SK-MEL-5 (cell line): ENCODE measurements around the gene PPP2R5A. TPM values are rescaled to one million over a fixed set of nuclear protein-coding genes. Genes with fewer than 3 reads are reported as not detected.
"Not testable (repeated sequence)": the region's sequence is repeated elsewhere in the genome, so short reads cannot be mapped to it uniquely, and the experiment has no call there.

ENCODE experiments used
- DNase-seq: peaks from one replicate; pipeline ENCODE4 v3.0.0-alpha.2; 2016; ENCODE audit warnings: low read depth, low spot score
- in situ Hi-C: cut with HindIII; loops from 2 replicates; pipeline ENCODE4 v1.10.0; 2016; ENCODE audit warnings: low sequenced_read_pairs, high pct_unique_total_duplicates, low pct_unique_long_range_greater_than_20kb
- total RNA-seq: library from RNA; depleted of rRNA; stranded (reverse); fragments of >200 nt; shearing (Covaris generic); gene quantifications from 2 replicates; pipeline ENCODE4 v1.2.3, GENCODE V29; 2014

PPP2R5A gene
- total RNA-seq, 1 experiment from 2014 or later = 55.8 TPM

DNA sequence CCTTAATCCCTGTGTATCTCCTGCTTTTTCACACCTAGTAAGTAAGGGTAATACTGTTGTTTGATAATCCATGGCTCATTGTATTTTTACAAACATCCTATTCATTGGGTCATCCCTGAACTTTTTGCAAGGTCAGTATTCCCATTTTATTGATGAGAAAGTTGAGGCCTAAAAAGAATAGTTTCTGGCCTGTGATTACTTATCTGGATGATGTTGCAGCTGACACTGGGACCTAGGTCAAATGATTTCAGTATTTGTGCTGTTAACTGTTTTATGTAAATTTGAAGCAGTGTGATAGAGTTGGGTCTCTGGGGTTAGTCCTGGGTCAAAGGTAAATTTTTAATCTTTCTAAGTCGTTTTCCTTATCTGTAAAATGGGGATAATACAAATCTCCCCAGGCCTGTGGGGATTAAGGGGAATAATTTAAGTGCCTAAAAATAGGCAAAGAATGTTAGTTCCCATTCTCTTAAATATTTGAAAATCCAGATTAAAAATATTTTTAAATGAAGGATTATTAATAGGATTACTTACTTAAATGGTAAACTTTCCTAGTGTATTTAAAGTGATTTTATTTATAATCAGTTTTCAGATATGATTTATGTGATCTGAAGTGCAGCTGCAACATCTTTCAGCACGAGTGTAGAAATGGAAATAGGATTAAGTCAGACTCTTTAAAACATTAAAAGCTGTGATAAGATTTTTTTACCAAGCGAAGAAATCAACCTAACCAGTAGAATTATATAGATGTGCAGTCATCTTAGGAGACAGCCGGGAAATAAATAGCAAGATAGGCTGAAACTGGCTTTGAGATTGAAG is 4.3 kb downstream of the PPP2R5A start:
- in situ Hi-C loops = no loop called here

DNA sequence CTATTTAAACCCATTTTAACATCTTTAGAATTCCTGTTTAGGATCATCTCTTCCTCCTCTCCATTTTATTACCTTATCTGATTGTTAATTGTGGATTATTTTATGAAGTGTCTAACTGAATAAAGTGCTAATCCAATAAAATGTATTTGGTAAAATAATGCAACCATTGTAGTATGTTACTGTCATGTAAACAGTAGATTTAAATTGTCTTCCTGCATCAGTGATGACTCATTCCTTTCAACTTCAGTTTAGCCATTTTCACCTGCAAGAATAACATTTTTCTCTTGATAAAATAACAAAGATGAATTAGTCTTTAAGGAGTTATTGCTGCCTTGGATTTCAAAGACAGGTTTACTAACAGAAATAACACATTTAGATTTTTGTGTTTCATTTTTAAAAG is 5.4 kb downstream of the PPP2R5A start:
- no peak for DNase-seq
- in situ Hi-C loops = no loop called here

More for the DNA sequence above, 4.3 kb downstream of the PPP2R5A start:
- DNase-seq = no peak

DNA sequence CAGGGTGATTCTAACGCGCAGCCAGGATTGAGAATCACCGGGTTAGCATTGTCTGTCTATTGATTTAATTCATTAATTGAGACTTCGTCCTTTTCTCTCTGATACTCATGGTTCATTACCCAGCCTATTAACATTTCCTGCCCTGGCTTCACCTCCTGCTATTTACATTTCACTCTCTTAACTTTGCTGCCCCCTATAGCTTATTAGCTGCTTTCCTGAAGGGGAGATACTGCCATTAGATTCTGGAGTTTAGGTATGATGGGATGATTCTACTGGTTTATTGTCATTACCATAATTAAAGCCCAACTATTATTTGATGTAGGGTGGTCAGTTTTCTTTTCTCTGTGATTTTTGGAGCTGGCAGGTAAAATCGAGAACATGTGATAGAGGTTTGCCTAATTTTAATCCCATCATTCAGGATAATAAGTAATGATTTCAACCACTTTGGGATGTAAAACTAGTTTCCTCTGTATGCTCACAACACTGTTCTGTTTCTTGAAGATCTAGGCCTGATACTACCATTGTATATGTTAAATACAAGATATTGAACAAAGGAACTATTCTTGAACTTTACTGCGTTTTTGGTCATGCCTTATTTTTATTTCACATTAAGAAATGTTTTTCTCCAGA is 6.4 kb downstream of the PPP2R5A start:
- in situ Hi-C loops = no loop called here
- peak; percentile 84 for DNase-seq

DNA sequence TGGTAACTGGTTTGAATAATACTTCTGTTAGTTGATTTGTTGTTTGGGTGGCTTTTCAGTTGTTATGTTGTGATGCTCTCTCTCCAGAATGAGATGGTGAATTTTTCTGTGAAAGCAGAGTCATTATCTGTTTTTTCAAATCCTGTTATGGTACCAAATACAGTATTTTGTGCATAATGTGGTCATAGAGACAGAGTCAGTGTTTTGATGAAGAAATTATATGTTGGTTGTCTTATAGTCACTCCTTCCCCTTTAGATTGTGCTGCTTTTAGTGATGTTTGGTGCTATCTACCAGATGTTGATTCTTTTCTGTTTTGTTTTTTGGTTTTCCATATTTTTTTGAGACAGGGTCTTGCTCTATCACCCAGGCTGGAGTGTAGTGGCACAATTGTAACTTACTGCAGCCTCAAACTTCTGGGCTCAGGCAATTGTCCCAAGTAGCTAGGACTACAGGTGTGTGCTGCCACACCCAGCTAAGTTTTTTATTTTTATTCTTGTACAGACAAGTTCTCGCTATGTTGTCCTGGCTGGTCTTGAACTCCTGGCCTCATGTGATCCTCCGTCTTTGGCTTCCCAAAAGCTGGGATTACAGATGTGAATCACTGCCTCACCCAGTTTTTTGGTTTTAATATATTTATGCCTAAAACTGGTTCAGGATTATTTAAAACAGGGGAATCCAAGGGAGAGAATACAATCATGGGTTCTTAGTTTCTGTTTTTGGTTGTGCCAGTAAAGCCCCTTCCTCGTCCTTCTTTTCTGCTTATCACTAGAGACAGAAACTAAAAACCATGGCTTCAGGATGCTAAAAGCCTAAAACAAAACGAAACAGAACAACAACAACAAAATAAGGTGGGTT is 7.3 kb downstream of the PPP2R5A start:
- DNase-seq = no peak
- in situ Hi-C loops = no loop called here

DNA sequence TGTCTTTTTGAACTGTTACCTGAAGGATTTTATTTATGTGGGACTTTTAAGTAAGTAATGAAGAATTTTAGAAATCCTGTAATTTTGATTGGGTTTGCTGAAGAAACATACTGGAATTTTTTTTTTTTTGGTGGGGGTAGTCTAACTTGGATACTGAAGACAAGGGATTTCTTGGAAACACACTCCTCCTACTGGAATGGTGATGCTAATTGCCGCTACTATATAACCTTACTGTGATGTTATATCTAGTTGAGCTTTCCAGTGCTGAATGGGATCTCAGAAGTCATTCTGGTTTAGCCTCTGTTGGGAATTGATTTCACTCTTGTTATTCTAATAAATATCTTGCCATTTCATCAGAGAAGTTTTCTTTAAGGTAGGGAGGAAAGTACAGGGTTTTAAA is 8.4 kb downstream of the PPP2R5A start:
- peak; percentile 46 for DNase-seq
- in situ Hi-C loops = no loop called here

DNA sequence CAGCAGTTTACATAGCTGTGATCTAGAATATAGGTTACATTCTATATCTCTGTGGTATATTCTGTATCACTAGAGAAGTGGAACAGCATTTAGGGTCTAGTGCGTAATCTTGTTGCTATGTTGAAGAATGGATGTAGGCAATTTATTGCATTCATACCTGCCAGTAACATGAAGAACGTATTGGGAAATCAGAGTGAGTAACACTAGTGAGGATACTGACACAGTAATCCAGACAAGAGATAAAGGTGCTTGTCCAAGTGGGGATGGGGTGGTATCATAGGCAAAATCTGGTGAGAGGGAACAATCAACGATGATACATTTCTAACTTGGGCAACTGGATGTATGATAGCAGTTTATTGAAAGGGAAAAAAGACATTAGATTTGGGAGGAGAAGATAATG is 9.8 kb downstream of the PPP2R5A start:
- in situ Hi-C loops = no loop called here
- no peak for DNase-seq

DNA sequence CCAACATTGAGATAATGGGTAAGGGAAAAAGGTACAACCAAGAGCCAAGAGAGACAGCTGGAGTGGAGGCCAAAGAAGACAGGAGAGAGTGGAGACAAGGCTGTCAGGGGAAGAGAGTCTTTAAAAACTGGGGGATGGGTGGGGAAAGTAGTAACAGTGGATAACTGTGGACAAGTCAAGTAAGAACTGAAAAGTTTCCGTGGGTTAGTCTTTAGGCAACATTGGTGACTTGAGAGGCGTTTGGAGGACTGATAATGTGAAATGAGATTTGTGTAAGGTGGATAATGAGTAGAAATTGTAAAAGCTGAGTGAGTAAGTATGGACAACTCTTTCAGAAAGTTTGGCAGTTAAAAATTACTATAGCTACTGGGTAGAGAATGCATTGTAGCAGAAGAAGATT is 10.4 kb downstream of the PPP2R5A start:
- DNase-seq = no peak
- in situ Hi-C loops = no loop called here

DNA sequence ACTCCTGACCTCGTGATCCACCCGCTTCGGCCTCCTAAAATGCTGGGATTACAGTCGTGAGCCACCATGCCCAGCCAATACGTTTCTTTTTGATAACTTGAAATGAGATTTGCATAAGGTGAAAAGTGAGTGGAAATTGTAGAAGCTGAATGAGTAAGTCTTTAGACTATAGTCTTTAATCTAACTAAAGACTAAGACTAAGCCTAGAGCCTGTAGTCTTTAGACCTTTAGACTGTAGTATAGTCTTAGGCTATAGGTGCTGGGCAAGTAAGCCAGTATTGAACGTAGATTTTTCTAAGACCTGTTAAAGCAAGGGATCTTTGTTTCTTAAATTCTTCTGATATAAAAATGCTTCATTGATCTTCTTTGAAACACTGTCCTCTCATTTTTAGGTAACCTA is 12.1 kb downstream of the PPP2R5A start:
- no peak for DNase-seq
- in situ Hi-C loops = no loop called here

DNA sequence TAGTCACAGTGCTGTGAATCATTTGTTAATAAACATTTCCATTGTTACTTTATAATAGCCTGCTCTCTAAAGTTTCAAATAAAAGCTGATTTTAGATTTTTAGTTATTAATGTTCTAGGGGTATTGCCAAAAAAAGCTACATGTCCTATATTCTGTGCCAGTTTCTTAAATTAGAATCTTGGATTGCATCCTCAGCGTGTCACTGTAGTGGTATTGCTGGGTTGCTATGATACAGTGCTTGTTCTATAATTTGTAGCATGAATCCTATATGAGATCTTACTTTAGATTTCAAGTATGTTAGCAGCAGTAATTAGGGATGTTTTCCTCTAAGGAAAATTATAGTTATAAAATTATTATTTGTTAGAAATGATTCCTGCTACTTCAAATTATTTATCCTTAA is 16.4 kb downstream of the PPP2R5A start:
- DNase-seq = no peak
- in situ Hi-C loops = no loop called here

DNA sequence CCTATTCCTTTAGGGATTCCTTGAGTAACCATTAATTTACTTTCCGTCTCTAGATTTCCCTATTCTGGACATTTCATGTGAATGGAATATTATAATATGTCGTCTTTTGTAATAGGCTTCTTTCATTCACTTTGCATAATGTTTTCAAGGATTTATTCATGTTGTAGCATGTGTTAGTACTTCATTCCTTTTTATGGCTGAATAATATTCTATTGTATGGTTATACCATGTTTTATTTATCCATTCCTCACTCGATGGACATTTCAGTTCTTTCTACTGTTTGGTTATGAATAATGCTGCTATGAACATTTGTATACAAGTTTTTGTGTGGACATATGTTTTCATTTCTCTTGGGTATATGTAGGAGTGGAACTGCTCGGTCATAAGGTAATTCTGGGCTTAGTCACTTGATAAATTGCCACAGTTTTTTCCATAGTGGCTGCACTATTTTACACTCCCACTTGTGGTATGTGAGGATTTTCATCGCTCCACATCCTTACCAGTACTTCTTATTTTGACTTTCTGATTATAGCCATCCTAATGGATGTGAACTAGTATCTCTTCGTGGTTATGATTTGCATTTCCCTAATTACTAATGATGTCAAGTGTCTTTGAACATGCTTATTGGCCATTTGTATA is 17.7 kb downstream of the PPP2R5A start:
- no peak for DNase-seq
- in situ Hi-C loops = no loop called here

DNA sequence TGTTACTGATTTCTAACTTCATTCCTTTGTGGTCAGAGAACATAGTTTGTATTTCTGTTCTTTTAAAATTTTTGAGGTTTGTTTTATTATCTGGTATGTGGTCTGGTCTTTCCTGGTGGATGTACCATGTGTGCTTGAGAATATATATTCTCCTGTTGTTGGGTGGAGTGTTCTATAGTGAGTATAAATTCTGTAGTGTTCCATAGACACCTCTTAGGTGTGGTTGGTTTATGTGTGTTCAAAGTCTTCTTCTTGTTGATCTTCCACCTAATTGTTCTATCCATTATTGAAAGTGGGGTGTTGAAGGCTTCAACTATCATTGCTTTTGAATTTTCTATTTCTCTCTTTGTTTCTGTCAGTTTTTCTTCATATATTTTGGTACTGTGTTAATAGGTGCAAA is 20.1 kb downstream of the PPP2R5A start:
- in situ Hi-C loops = no loop called here
- no peak for DNase-seq

DNA sequence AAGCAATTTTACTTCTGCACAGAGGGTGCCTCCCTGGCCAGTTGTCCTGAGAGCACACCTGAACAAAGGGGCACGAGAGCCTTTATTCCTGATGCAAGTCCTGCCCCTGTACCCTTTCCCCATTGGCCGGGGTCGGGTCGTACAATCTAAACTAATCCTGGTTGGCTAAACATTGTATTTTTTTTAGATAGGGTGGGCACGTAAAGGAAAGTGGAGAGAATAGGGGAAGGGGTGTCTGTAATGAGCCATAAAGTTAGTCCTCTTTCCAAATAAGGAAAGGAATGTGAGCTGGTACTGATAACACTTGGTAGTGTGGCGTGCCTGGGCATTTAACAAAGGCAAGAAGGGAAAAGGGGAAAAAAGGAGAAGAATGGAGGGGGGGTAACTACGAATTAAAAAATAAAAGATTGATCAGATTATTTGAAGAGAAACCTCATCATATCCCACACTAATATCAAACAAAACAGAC is 20.8 kb downstream of the PPP2R5A start:
- in situ Hi-C loops, DNase-seq: not testable (repeated sequence)

DNA sequence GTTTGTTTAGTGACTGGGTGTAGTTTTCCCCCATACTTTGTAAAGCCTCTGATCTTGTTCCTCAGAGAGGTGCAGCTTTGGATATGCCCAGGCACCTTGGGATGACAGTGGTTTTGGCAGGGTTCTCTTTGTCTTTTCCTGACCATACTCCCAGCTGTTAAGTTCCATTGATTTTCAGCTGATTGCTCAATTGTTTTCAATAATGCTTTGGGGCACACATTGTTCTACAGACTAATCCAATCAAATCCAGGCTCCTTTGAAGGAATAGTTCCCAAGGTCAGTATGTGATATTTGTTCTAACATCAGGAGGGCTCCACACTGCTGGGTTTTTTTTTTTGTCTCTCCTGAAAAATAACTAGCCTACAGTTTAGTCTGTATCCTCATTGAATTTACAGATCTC is 24.8 kb downstream of the PPP2R5A start:
- DNase-seq = no peak
- in situ Hi-C loops = no loop called here

DNA sequence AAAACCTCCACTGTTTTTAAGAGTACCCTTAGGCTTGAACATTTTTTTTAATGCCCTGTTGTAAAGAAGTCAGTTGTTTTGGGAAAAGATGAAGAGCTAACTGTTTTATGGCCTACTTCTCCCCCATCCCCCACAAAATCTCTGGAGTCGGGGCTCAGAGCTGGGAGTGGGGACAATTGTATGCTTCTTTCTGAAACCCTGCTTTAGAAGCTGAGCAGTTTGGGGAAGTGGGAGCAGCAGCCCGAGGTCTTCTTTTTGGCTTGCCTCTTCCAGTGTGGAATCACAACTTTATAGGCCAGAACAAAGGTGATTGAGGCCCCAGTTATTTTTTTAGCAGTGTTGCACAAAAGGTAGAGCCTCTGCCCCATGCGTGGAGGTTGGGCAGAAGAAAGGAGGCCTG is 25.2 kb downstream of the PPP2R5A start:
- in situ Hi-C loops = no loop called here

DNA sequence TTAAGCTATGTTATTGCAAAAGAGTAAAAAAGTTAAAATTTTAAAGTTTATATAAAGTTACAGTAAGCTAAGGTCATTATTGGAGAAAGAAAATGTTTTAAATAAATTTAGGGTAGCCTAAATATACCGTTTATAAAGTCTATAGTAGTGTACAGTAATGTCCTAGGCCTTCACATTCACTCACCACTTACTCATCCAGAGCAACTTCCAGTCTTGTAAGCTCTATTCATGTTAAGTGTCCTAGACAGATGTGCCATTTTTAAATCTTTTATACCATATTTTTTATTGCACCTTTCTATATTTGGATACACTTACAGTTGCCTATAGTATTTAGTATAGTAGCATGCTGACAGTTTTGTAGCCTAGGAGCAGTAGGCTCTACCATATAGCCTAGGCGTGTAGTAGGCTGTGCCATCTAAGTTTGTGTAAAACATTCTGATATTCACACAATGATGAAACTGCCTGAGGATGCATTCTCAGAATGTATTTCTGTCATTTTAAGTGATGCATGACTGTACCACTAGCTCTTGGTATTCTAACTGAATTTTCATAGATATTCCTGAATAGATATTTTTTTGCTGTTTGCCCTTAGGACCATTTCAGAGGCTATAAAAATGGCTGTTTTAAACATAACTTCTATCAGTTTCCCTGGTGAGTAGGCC is 26.8 kb downstream of the PPP2R5A start:
- no peak for DNase-seq
- in situ Hi-C loops = no loop called here

More for the DNA sequence above, 25.2 kb downstream of the PPP2R5A start:
- DNase-seq = no peak

DNA sequence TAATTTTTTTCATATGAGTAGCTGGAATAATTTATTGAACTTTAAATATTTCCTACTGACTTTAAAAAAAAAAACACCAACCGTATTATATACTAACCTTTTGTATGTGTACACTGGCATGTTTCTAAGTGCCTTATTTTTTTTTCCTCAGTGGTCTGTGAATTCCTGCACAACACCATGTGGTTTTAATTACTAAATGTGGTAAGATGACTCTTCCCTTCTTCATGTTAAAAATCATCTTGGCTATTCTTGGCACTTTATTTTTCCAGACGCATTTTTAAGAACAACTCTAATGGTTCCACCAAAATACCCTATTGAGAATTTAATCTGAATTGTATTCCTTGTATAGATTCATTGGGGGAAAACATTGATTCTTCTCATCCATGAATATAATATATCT is 28.4 kb downstream of the PPP2R5A start:
- in situ Hi-C loops = no loop called here
- DNase-seq = no peak

DNA sequence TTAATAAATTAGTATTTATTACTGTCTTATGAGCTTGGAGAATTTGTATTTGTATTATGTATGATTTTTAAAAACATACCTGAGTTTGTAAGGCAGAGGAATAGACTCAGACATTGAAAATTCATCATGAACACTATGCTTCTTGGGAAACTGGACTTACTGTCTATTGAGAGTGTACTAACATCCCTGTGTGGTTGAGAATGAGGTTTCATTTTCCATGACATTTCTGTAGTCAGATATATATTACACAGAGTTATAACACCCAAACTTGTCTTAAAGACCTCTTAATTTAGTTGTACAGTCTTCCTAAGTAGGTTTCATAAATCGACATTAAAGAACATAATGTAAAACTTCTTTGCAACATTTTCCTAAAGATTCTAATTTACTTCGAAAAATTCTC is 30.0 kb downstream of the PPP2R5A start:
- DNase-seq = no peak
- in situ Hi-C loops = no loop called here
